Fibroblast of villous mesenchyme (primary cell): ENCODE results near the gene ABCA2. TPM values are rescaled to one million over a fixed set of nuclear protein-coding genes. Genes with fewer than 3 reads are reported as not detected.

ENCODE experiments used
- DNase-seq: peaks from one replicate; pipeline ENCODE4 v3.0.0-alpha.2; 2010; ENCODE audit warnings: low read depth
- H3K4me3 ChIP-seq: 2 replicates; pipeline ENCODE4 v1.5.1; 2011; ENCODE audit warnings: low read depth, mild to moderate bottlenecking, low read length
- CTCF ChIP-seq: IDR thresholded peaks from 2 replicates; pipeline ENCODE4 v1.5.1; 2012; ENCODE audit warnings: low read depth, mild to moderate bottlenecking, low read length; ENCODE audit not compliant: insufficient read depth
- total RNA-seq: library from RNA; depleted of rRNA; stranded (reverse); fragments of >200 nt; gene quantifications from 2 replicates; pipeline ENCODE4 v1.2.3, GENCODE V29; 2012

The ABCA2 gene
- total RNA-seq, 1 donor = 14.7 TPM

DNA sequence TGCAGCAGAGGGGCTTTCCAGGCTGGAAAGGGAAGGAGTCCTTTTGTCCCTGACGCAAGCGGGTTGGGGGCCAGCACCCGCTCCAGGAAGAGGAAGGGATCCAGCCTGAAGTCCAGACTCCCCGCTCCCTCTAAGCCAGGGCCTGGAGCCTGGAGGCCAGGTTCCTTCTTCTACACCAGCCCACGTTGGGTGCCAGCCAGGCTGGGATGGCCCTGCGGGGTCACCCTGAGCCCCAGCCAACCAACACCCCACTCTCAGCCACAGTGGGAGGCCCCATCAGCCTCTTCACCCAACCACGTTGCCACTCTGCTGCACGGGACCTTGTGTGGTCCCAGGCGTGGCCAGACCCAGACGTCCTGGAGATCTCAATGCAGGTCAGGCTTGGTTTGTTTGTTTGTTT, 4.8 kb upstream of the ABCA2 start:
- no peak for TF ChIP-seq CTCF
- no peak for DNase-seq
- H3K4me3 ChIP-seq = no peak overlapping the region

- H3K4me3 ChIP-seq = no peak within 1 kb of the TSS
- no peak for TF ChIP-seq CTCF
- no peak for DNase-seq
These were observed 4.0 kb upstream of the ABCA2 start, which contains the start of gene FUT7 for GRCh38 chr9:137031904-137032640. FUT7 (minus strand) TSS chr9:137032088; CDS start chr9:137031991, 97 bp downstream.

DNA sequence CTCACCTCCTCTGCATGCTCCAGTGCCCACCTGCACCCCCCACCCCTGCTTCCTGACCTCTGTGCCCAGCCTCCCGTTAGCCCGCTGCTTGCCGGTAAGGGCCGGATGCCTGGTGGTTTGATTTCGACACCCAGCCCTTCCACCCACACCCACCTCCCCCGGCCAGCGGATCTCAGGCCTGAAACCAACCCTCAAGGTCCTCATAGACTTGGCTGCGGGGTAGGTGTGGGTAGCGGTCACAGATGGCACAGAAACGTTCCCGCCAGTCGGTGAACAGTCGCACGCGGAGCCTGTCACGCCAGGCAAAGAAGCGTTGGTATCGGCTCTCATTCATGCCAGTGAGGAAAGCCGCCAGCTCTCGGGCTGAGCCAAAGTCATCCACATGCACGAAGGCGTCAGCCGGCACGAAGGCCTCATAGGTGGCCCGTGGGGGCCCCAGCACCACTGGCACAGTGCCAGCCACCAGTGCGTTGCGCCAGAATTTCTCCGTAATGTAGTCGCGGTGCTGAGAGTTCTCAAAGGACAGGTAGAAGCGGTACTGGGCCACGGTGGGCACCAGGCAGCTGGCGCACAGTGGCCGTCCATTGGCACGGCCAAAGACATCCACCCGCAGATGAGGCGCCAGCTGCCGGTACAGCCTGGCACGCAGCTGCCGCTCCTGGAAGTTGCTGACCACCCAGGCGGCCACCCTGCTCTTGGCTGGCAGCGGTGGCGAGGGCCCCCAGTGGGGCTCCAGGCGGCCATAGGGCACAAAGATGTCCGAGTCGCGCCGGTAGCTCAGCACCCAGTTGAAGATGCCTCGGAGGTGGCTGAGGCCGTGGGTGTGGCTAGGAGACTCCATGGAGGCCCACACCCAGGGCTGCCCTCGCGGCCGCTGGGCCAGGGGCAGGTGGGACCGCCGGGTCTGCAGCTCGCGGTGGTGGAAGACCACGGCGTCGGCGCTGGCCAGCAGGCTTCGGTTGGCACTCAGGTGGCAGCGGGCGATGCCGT, 2.8 kb upstream of the ABCA2 start:
- DNase-seq = no peak
- no peak overlapping the region for H3K4me3 ChIP-seq
- no peak for TF ChIP-seq CTCF

DNA sequence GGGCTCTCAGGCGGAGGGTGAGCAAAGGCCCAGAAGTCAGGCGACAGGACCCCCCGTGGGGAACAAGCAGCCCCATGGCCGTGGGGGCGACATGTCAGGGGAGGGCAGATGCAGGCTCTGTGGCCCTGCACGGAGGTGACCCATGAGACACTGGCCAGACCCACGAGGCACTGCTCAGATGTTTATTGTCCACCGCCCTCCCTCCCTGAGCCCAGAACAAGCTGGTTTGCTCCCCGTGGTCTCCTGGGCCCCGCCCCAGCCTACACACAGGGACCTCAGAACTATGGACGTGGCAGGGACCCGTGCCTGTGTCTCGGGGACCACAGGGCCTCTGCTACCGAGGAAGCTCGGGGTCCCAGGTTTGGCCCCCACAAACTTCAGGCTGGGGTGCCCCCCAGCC, 2.0 kb upstream of the ABCA2 start:
- H3K4me3 ChIP-seq = no peak overlapping the region
- no peak for TF ChIP-seq CTCF
- DNase-seq = no peak

DNA sequence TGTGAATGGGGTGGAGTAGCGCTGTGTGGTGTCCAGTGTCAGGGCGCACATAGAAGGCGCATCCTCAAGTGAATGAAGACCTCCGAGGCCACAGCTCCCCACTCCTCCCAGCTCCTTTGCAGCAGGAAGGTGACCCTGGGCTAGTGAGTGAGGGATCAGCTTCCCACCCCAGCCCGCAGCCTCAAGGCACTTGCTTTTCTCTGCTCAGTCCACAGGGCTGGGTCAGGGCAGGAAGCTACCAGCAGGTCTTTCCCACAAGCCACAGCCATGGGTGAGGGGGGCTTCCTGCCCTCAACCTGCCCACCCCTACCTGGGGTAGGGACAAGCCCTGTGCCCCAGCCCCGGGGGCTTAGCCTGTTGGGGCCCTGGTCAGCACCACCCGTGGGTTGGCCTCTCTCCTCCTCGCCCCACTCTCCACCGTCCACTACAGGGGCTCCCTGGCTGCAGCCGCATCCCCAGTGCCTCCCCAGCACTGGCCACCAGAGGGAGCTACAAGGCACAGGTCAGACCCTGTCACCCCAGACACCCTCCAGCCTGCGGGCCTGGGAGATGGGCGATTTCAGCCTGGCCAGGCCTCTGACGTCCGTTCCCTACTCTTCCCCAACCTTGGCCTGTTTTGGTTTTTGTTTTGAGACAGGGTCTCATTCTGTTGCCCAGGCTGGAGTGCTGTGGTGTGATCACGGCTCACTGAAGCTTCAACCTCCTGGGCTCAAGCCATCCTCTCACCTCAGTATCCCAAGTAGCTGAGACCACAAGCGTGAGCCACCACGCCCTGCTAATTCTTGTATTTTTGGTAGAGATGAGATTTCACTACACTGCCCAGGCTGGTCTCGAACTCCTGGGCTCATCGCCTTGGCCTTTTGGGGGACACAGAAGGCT, 1.3 kb upstream of the ABCA2 start:
- H3K4me3 ChIP-seq = peak overlapping the region; percentile 65
- peak; percentile 93 for TF ChIP-seq CTCF
- DNase-seq = peak; percentile 61
